SK-N-MC (cell line): ENCODE results near the gene IPO5.

Experiments
- EZH2 ChIP-seq: fragments of 200-600 bp; sonication (generic); IDR thresholded peaks from one replicate; pipeline ENCODE4 v1.6.1; 2017; ENCODE audit warnings: antibody characterized with exemption
- POLR2AphosphoS5 ChIP-seq: IDR thresholded peaks from 2 replicates; pipeline ENCODE4 v1.6.1; 2012; ENCODE audit warnings: mild to moderate bottlenecking, low read depth, low read length, borderline replicate concordance

DNA sequence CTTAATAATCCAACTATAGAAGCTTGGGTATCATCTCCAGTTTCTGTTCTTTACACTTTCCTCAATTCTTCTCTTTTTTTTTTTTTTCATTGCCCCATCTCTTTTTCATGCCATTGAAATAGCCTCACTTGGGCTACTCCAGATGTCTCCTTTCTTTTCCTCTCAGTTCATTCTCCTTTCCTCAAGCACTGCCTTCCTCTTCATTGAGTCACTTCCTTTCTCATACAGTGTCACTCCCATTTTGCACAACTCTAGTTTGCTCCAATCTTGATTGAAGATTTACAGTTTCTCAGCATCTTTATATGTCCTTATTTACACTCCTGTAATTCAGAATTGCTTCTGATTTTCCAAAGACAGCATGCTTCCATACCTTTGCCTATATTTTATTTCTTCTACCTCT lies 61.3 kb downstream of the IPO5 start:
- TF ChIP-seq EZH2: no peak
- no peak for TF ChIP-seq POLR2AphosphoS5
